Measurements from ENCODE around the gene UBL7.
"Not testable (repeated sequence)": the region's sequence is repeated elsewhere in the genome, so short reads cannot be mapped to it uniquely, and the experiment has no call there.

The UBL7 gene

GRCh38 chr15:74464216-74464615, 3.3 kb upstream of the UBL7 start:
- TF ChIP-seq CTCF (IDR thresholded peaks at IDR 0.05) = no peak
- no peaks in the 10 kb centered on the region for H3K27me3 ChIP-seq (ENCODE audit: control insufficient read depth, insufficient read depth, low read length)
- no peaks in the 10 kb centered on the region for H3K9me3 ChIP-seq (ENCODE audit: control insufficient read depth, low read length)
- no peak overlapping the region for H3K4me3 ChIP-seq (ENCODE audit: low read depth, low read length)
- no peak overlapping the region for H3K9ac ChIP-seq
- no peak overlapping the region for H3K27ac ChIP-seq
- H3K79me2 ChIP-seq = peaks cover 4% of the 10 kb centered on the region
- H2AFZ ChIP-seq = no peak overlapping the region
- no peak overlapping the region for H3K4me2 ChIP-seq (ENCODE audit: low read length)
- no peaks in the 10 kb centered on the region for H3K36me3 ChIP-seq (ENCODE audit: control insufficient read depth, insufficient read depth, low read length)
- peaks cover 4% of the 10 kb centered on the region for H3K4me1 ChIP-seq

- TF ChIP-seq CTCF (IDR thresholded peaks at IDR 0.05) = no peak
- H3K79me2 ChIP-seq = peaks cover 4% of the 10 kb centered on the region
- H3K4me1 ChIP-seq = peaks cover 4% of the 10 kb centered on the region
- no peak overlapping the region for H3K4me3 ChIP-seq (ENCODE audit: low read depth, low read length)
- no peaks in the 10 kb centered on the region for H3K27me3 ChIP-seq (ENCODE audit: control insufficient read depth, insufficient read depth, low read length)
- H3K9me3 ChIP-seq (ENCODE audit: control insufficient read depth, low read length) = no peaks in the 10 kb centered on the region
- H3K36me3 ChIP-seq (ENCODE audit: control insufficient read depth, insufficient read depth, low read length) = no peaks in the 10 kb centered on the region
- no peak overlapping the region for H3K9ac ChIP-seq
- H3K4me2 ChIP-seq (ENCODE audit: low read length) = no peak overlapping the region
- no peak overlapping the region for H2AFZ ChIP-seq
- no peak overlapping the region for H3K27ac ChIP-seq
These were observed 2.7 kb upstream of the UBL7 start for GRCh38 chr15:74463634-74464033.

DNA sequence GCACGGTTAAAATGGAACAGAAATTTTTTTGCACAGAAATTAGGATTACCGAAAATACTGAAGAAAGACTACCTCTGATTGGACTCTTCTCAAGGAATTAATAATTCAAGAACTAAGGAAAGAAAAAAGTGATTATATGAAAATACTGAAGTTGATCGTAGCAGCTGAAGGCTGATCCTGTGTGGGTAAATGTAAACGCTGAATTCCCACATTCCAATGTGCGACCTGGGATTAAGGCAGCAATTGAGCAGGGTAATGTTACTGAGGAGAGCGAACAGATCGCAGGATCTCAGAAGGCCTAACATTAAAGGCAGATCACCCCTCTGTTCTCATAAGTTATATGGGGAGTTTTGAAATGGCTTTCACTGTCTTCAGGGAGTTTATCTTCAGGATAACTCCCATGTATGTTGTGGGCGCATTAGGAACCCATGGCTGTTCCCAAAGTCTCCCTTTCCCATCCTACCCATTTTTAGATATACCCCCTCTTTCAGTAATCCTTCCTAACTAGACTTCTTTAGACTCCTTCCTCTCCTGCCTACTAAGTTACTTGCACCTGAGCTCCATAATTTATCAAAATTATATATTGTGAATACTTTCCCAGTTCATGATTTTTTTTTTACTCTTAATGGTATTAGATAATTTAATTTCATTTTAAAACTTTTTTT, 1.0 kb upstream of the UBL7 start:
- Histone ChIP-seq H2AFZ (peak overlapping the region; percentile 86), H3K27me3 (ENCODE audit: control insufficient read depth, insufficient read depth, low read length) (no peaks in the 10 kb centered on the region), H3K4me1 (peaks cover 4% of the 10 kb centered on the region), H3K9me3 (ENCODE audit: control insufficient read depth, low read length) (no peaks in the 10 kb centered on the region), H3K79me2 (peaks cover 4% of the 10 kb centered on the region), H3K27ac (no peak overlapping the region), H3K9ac (no peak overlapping the region), H3K4me3 (ENCODE audit: low read depth, low read length) (peak overlapping the region; percentile 79), H3K4me2 (ENCODE audit: low read length) (peak overlapping the region; percentile 72), H3K36me3 (ENCODE audit: control insufficient read depth, insufficient read depth, low read length) (no peaks in the 10 kb centered on the region)
- TF ChIP-seq CTCF (IDR thresholded peaks at IDR 0.05) = no peak

DNA sequence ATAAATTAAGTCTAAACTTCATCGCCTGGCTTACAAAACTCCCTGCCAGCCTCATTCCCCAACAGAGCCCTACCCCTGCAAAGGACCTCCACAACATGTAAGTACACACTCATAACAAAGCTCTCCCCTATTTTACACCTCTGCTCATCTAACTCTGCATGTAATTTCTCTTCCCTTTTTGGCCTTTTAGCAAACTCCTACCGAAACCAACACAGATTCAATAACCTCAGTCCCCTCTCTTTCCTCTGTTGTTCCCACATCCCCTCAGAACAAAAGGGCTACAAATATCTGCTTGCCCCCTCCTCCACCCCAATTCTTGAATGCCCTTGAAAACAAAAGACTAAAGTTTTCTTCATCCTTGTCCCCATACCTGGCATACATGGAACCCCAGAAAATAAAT, 662 bp downstream of the UBL7 start:
- Histone ChIP-seq H3K4me1 (peaks cover 4% of the 10 kb centered on the region), H2AFZ (peak overlapping the region; percentile 90), H3K9me3 (ENCODE audit: control insufficient read depth, low read length) (no peaks in the 10 kb centered on the region), H3K27ac (peak overlapping the region; percentile 65), H3K9ac (no peak overlapping the region), H3K4me3 (ENCODE audit: low read depth, low read length) (peak overlapping the region; percentile 79), H3K36me3 (ENCODE audit: control insufficient read depth, insufficient read depth, low read length) (no peaks in the 10 kb centered on the region), H3K27me3 (ENCODE audit: control insufficient read depth, insufficient read depth, low read length) (no peaks in the 10 kb centered on the region), H3K79me2 (peaks cover 4% of the 10 kb centered on the region), H3K4me2 (ENCODE audit: low read length) (peak overlapping the region; percentile 72)
- TF ChIP-seq CTCF (IDR thresholded peaks at IDR 0.05) = no peak

DNA sequence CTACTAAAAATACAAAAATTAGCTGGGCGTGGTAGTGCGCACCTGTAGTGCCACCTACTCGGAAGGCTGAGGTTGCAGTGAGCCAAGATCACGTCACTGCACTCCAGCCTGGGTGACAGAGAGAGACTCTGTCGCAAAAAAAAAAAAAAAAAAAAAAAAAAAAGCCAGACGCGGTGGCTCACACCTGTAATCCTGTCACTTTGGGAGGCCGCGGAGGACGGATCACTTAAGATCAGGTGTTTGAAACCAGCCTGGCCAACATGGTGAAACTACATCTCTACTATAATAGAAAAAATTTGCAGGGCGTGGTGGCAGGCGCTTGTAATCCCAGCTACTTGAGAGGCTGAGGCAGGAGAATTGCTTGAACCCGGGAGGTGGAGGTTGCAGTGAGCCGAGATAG, 1.2 kb downstream of the UBL7 start:
- H2AFZ ChIP-seq; H3K9me3 ChIP-seq (ENCODE audit: control insufficient read depth, low read length); H3K4me1 ChIP-seq; H3K36me3 ChIP-seq (ENCODE audit: control insufficient read depth, insufficient read depth, low read length); H3K79me2 ChIP-seq; H3K27me3 ChIP-seq (ENCODE audit: control insufficient read depth, insufficient read depth, low read length); H3K4me3 ChIP-seq (ENCODE audit: low read depth, low read length); H3K27ac ChIP-seq; H3K4me2 ChIP-seq (ENCODE audit: low read length); H3K9ac ChIP-seq: not testable (repeated sequence)

Measured in parathyroid adenoma (tissue), 2 donors.